ENCODE results near the gene EPB41.
"Not testable (repeated sequence)": the region's sequence is repeated elsewhere in the genome, so short reads cannot be mapped to it uniquely, and the experiment has no call there.

EPB41 gene

GRCh38 chr1:29056256-29056655 is 141.9 kb downstream of the EPB41 start:
- Histone ChIP-seq H3K9me3 (ENCODE audit: control insufficient read depth, insufficient read depth, low read length) (no peaks in the 10 kb centered on the region), H3K27me3 (ENCODE audit: control insufficient read depth, insufficient read depth, low read length) (no peaks in the 10 kb centered on the region), H3K4me3 (ENCODE audit: low read depth, low read length) (no peak overlapping the region), H3K4me1 (ENCODE audit: control insufficient read depth, insufficient read depth, low read length) (no peaks in the 10 kb centered on the region), H3K36me3 (ENCODE audit: control insufficient read depth, insufficient read depth, low read length) (peaks cover 10% of the 10 kb centered on the region), H3K27ac (ENCODE audit: low read depth, low read length) (no peak overlapping the region), H3K9ac (ENCODE audit: low read depth, low read length) (no peak overlapping the region)

- no peaks in the 10 kb centered on the region for H3K27me3 ChIP-seq (ENCODE audit: control insufficient read depth, insufficient read depth, low read length)
- H3K36me3 ChIP-seq (ENCODE audit: control insufficient read depth, insufficient read depth, low read length), result peaks cover 10% of the 10 kb centered on the region
- H3K27ac ChIP-seq (ENCODE audit: low read depth, low read length), result no peak overlapping the region
- H3K9me3 ChIP-seq (ENCODE audit: control insufficient read depth, insufficient read depth, low read length), result no peaks in the 10 kb centered on the region
- no peak overlapping the region for H3K9ac ChIP-seq (ENCODE audit: low read depth, low read length)
- no peak overlapping the region for H3K4me3 ChIP-seq (ENCODE audit: low read depth, low read length)
- H3K4me1 ChIP-seq (ENCODE audit: control insufficient read depth, insufficient read depth, low read length), result peaks cover 4% of the 10 kb centered on the region; the same call in 1 of the 2 replicates
Observed at GRCh38 chr1:29057700-29058099, 143.3 kb downstream of the EPB41 start.

DNA sequence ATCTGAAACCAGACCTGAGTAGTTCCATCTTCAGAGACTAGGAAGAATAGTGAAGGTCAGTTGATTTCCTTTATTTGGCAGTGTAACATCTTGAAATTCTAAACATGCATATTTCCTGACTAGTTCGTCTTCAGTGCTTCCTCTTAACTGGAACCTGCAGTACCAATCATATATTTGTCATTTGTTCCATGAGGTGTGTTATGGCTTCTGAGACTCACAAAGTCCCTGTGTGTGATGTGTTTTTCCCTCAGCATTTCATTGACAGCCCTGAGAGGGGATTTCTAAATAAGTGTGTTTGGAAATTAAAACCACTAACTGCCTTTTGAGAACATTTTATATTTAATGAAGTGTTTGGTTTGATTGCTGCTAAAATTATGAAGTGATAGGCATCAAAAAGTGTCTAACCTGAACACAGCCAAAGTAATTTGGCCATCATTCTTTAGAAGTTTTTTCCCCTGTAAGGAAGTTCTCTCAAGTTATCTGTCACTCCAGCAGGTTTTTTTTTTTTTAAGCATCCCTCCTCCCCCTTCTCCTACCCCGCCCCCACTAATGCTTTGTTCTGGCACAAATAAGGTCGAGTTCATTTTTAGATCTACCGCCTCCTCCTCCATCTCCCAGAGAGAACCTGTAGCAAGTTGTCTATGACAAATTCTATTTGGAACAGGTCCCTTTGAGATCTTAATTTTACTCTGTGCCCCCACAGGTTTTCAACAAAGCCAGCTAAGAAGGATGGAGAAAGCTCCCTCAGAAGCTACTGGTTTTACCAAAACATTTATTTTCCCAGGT is 148.0 kb downstream of the EPB41 start:
- Histone ChIP-seq H3K9ac (ENCODE audit: low read depth, low read length) (no peak overlapping the region), H3K27ac (ENCODE audit: low read depth, low read length) (no peak overlapping the region), H3K27me3 (ENCODE audit: control insufficient read depth, insufficient read depth, low read length) (no peaks in the 10 kb centered on the region), H3K4me1 (ENCODE audit: control insufficient read depth, insufficient read depth, low read length) (peaks cover 4% of the 10 kb centered on the region; the same call in 1 of the 2 replicates), H3K36me3 (ENCODE audit: control insufficient read depth, insufficient read depth, low read length) (peaks cover 12% of the 10 kb centered on the region), H3K4me3 (ENCODE audit: low read depth, low read length) (no peak overlapping the region), H3K9me3 (ENCODE audit: control insufficient read depth, insufficient read depth, low read length) (no peaks in the 10 kb centered on the region)

DNA sequence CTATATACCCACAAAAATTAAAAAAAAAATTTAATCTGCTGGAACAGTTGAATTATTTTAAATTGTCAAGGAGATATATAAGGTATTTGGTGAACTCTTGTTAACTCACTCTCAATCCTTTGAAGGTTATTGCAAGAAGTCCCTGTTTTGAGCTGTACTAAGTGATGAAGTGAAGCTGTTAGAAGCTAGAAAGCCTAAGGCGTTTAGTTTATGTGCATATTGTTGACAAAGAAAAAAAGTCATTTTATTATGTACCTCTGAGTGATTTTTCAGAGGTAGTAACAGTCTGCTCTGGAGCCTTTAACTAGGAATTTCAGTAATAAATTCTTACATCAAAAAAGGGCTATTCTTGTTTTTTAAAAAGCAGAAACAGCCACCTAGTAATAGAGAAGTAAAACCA is 149.7 kb downstream of the EPB41 start:
- H3K27me3 ChIP-seq (ENCODE audit: control insufficient read depth, insufficient read depth, low read length), result no peaks in the 10 kb centered on the region
- H3K27ac ChIP-seq (ENCODE audit: low read depth, low read length), result no peak overlapping the region
- no peak overlapping the region for H3K9ac ChIP-seq (ENCODE audit: low read depth, low read length)
- peaks cover 18% of the 10 kb centered on the region; the same call in 1 of the 2 replicates for H3K36me3 ChIP-seq (ENCODE audit: control insufficient read depth, insufficient read depth, low read length)
- H3K9me3 ChIP-seq (ENCODE audit: control insufficient read depth, insufficient read depth, low read length), result no peaks in the 10 kb centered on the region
- no peak overlapping the region for H3K4me3 ChIP-seq (ENCODE audit: low read depth, low read length)
- H3K4me1 ChIP-seq (ENCODE audit: control insufficient read depth, insufficient read depth, low read length), result peaks cover 4% of the 10 kb centered on the region; the same call in 1 of the 2 replicates

GRCh38 chr1:29077155-29077554 is 162.8 kb downstream of the EPB41 start:
- Histone ChIP-seq H3K9me3 (ENCODE audit: control insufficient read depth, insufficient read depth, low read length) (no peaks in the 10 kb centered on the region), H3K36me3 (ENCODE audit: control insufficient read depth, insufficient read depth, low read length) (peaks cover 4% of the 10 kb centered on the region; the same call in 1 of the 2 replicates), H3K27ac (ENCODE audit: low read depth, low read length) (no peak overlapping the region), H3K4me1 (ENCODE audit: control insufficient read depth, insufficient read depth, low read length) (no peaks in the 10 kb centered on the region), H3K27me3 (ENCODE audit: control insufficient read depth, insufficient read depth, low read length) (no peaks in the 10 kb centered on the region), H3K9ac (ENCODE audit: low read depth, low read length) (no peak overlapping the region), H3K4me3 (ENCODE audit: low read depth, low read length) (no peak overlapping the region)

GRCh38 chr1:29079916-29080629 is 165.7 kb downstream of the EPB41 start:
- not testable (repeated sequence) for H3K27ac ChIP-seq (ENCODE audit: low read depth, low read length); H3K4me3 ChIP-seq (ENCODE audit: low read depth, low read length); H3K9me3 ChIP-seq (ENCODE audit: control insufficient read depth, insufficient read depth, low read length); H3K4me1 ChIP-seq (ENCODE audit: control insufficient read depth, insufficient read depth, low read length); H3K9ac ChIP-seq (ENCODE audit: low read depth, low read length); H3K27me3 ChIP-seq (ENCODE audit: control insufficient read depth, insufficient read depth, low read length); H3K36me3 ChIP-seq (ENCODE audit: control insufficient read depth, insufficient read depth, low read length)

GRCh38 chr1:29081201-29081600 is 166.8 kb downstream of the EPB41 start:
- Histone ChIP-seq H3K9ac (ENCODE audit: low read depth, low read length) (no peak overlapping the region), H3K36me3 (ENCODE audit: control insufficient read depth, insufficient read depth, low read length) (no peaks in the 10 kb centered on the region), H3K4me1 (ENCODE audit: control insufficient read depth, insufficient read depth, low read length) (peaks cover 3% of the 10 kb centered on the region; the same call in 1 of the 2 replicates), H3K4me3 (ENCODE audit: low read depth, low read length) (no peak overlapping the region), H3K27me3 (ENCODE audit: control insufficient read depth, insufficient read depth, low read length) (no peaks in the 10 kb centered on the region), H3K27ac (ENCODE audit: low read depth, low read length) (no peak overlapping the region), H3K9me3 (ENCODE audit: control insufficient read depth, insufficient read depth, low read length) (no peaks in the 10 kb centered on the region)

DNA sequence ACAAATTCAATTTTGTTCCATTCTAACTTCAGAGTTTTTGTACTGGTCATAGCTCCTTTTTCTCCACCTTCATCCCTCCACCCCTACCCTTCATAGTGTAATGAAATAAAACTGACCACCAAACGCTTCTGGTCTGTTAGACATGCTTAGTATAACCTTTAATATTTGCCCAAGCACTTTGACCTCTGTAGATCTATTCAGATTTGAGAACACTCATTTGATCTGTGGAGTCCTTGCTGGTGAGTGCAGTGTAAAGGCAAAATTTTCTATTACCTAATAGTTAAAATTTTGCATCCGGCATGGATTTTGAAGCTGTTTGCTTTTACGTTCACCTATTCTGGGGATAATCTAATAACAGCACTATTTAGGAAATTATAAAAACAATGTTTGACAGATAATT is 168.2 kb downstream of the EPB41 start:
- no peaks in the 10 kb centered on the region for H3K36me3 ChIP-seq (ENCODE audit: control insufficient read depth, insufficient read depth, low read length)

GRCh38 chr1:29083317-29084195 is 169.2 kb downstream of the EPB41 start:
- Histone ChIP-seq H3K36me3 (ENCODE audit: control insufficient read depth, insufficient read depth, low read length) (no peaks in the 10 kb centered on the region), H3K27ac (ENCODE audit: low read depth, low read length) (peak overlapping the region; percentile 14), H3K9ac (ENCODE audit: low read depth, low read length) (no peak overlapping the region), H3K4me3 (ENCODE audit: low read depth, low read length) (no peak overlapping the region), H3K4me1 (ENCODE audit: control insufficient read depth, insufficient read depth, low read length) (peaks cover 3% of the 10 kb centered on the region; the same call in 1 of the 2 replicates), H3K27me3 (ENCODE audit: control insufficient read depth, insufficient read depth, low read length) (no peaks in the 10 kb centered on the region), H3K9me3 (ENCODE audit: control insufficient read depth, insufficient read depth, low read length) (no peaks in the 10 kb centered on the region)

More for the DNA sequence above, 168.2 kb downstream of the EPB41 start:
- H3K9me3 ChIP-seq (ENCODE audit: control insufficient read depth, insufficient read depth, low read length), result no peaks in the 10 kb centered on the region
- no peak overlapping the region for H3K4me3 ChIP-seq (ENCODE audit: low read depth, low read length)
- no peak overlapping the region for H3K9ac ChIP-seq (ENCODE audit: low read depth, low read length)
- no peaks in the 10 kb centered on the region for H3K27me3 ChIP-seq (ENCODE audit: control insufficient read depth, insufficient read depth, low read length)
- H3K4me1 ChIP-seq (ENCODE audit: control insufficient read depth, insufficient read depth, low read length), result peaks cover 3% of the 10 kb centered on the region; the same call in 1 of the 2 replicates
- H3K27ac ChIP-seq (ENCODE audit: low read depth, low read length), result no peak overlapping the region

DNA sequence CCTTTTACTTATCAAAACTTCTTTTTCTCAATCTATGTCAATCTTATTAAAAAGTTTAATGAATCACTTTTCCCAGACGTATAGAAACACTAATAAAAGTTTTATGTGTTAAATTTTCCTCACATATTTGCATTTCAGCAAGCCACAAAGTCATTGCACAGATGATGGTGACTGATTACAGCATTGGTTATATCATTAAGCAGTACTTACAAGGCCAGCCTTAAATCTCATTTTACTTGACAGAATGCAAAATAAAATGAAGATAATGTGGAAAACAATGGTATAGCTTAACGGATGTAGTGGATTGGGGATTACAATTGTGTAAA is 169.8 kb downstream of the EPB41 start:
- Histone ChIP-seq H3K4me1 (ENCODE audit: control insufficient read depth, insufficient read depth, low read length) (peaks cover 3% of the 10 kb centered on the region; the same call in 1 of the 2 replicates), H3K36me3 (ENCODE audit: control insufficient read depth, insufficient read depth, low read length) (no peaks in the 10 kb centered on the region), H3K9ac (ENCODE audit: low read depth, low read length) (no peak overlapping the region), H3K27me3 (ENCODE audit: control insufficient read depth, insufficient read depth, low read length) (no peaks in the 10 kb centered on the region), H3K9me3 (ENCODE audit: control insufficient read depth, insufficient read depth, low read length) (no peaks in the 10 kb centered on the region), H3K4me3 (ENCODE audit: low read depth, low read length) (no peak overlapping the region), H3K27ac (ENCODE audit: low read depth, low read length) (no peak overlapping the region)

Data from HUES48 (cell line).